OCI-LY1 (cell line): ENCODE data around the gene SMPD1.

ENCODE experiments used
- CTCF ChIP-seq: fragments of 200-600 bp; sonication (generic), shearing (Covaris generic); IDR thresholded peaks from 2 replicates; pipeline ENCODE4 v1.5.1; 2017; ENCODE audit warnings: mild to moderate bottlenecking, antibody characterized with exemption, low read length, moderate library complexity, mixed read lengths
- EZH2 ChIP-seq: fragments of 200-600 bp; sonication (generic), shearing (Covaris generic); IDR thresholded peaks from 2 replicates; pipeline ENCODE4 v1.8.0; 2017; ENCODE audit warnings: borderline replicate concordance, mixed run types, mild to moderate bottlenecking, antibody characterized with exemption, low read length, moderate library complexity, mixed read lengths

- TF ChIP-seq CTCF = no peak
- no peak for TF ChIP-seq EZH2
Measured at GRCh38 chr11:6389905-6390717, at the start of gene SMPD1.
